HAP-1 (cell line): Measurements from ENCODE around the gene LENEP.

ENCODE experiments used
- DNase-seq, 2 experiments: peaks; one replicate each; pipeline ENCODE4 v3.0.0-alpha.2; 2016 to 2020; ENCODE audit warnings: low spot score in 2 of 2
- H3K27me3 ChIP-seq: fragments of 250-450 bp; sonication (Bioruptor Pico); 2 replicates; pipeline ENCODE4 v1.5.1; 2020; ENCODE audit warnings: low read depth, mild to moderate bottlenecking, moderate library complexity
- H3K36me3 ChIP-seq: fragments of 250-450 bp; sonication (Bioruptor Pico); replicated peaks from 2 replicates; pipeline ENCODE4 v1.5.1; 2020; ENCODE audit warnings: mild to moderate bottlenecking
- H3K4me1 ChIP-seq: fragments of 250-450 bp; sonication (Bioruptor Pico); 2 replicates; pipeline ENCODE4 v1.5.1; 2020; ENCODE audit warnings: mild to moderate bottlenecking
- H3K4me3 ChIP-seq: fragments of 250-450 bp; sonication (Bioruptor Pico); 2 replicates; pipeline ENCODE4 v1.5.1; 2020; ENCODE audit warnings: mild to moderate bottlenecking, moderate library complexity
- H3K9me3 ChIP-seq: fragments of 250-450 bp; sonication (Bioruptor Pico); 2 replicates; pipeline ENCODE4 v1.5.1; 2020; ENCODE audit warnings: mild to moderate bottlenecking, moderate library complexity
- in situ Hi-C: fragments of 300-500 bp; cut with MboI; formaldehyde crosslinking; loops from 3 replicates; pipeline ENCODE4 v1.14.3; 2020; ENCODE audit warnings: low sequenced_read_pairs, inconsistent platforms, mixed read lengths

Gene LENEP

DNA sequence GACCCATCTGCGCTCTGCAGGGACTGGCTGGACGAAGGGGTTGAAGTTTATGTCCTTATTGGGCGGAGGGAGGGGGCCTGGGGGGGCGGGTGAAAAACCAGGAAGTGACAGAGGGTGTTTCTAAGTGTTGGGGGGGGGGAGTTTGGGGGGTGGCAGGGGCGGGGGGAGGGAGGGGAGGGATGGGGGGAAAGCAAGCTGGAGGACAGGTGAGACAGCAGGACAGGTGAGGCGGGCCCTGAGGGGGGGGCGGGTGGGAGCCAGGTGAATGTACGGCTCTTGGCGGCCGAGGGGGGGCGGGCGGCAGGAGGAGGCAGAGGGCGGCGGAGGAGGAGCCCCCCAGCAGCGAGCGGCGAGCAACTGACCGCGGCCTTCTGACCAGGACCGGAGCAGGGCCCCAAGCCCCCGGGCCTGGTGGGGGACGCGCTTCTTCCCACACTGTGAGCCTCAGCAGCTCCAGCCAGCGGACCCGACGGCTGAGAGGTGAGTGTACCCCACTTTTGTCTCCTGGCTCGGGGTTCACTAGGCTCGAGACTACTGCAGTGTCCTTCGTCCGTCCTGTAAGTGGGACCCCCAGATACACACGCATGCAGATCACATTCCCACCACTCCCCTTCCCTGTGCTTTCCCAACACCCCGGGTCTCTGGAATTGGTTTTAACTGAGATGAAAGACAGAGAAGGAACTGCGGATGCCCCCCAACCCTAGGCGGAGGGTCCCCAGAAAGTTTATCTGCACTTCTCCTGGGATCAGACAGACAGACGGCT, 9.3 kb downstream of the LENEP start, which contains the start of gene ZBTB7B:
ZBTB7B (plus strand) TSS at position 339 of the 763 bp plus-strand sequence. CDS start 11,859 bp downstream, outside the sequence.
- peaks cover 20% of the 10 kb centered on the region for H3K4me1 ChIP-seq
- DNase-seq: peak in 1 of 2 experiments; percentile 47
- in situ Hi-C loops: no loop called here
- H3K27me3 ChIP-seq: no peaks in the 10 kb centered on the region
- peak within 1 kb of the TSS; percentile 77 for H3K4me3 ChIP-seq
- H3K36me3 ChIP-seq: no peaks in the 10 kb centered on the region; the same call in 1 of the 2 replicates
- no peaks in the 10 kb centered on the region for H3K9me3 ChIP-seq

DNA sequence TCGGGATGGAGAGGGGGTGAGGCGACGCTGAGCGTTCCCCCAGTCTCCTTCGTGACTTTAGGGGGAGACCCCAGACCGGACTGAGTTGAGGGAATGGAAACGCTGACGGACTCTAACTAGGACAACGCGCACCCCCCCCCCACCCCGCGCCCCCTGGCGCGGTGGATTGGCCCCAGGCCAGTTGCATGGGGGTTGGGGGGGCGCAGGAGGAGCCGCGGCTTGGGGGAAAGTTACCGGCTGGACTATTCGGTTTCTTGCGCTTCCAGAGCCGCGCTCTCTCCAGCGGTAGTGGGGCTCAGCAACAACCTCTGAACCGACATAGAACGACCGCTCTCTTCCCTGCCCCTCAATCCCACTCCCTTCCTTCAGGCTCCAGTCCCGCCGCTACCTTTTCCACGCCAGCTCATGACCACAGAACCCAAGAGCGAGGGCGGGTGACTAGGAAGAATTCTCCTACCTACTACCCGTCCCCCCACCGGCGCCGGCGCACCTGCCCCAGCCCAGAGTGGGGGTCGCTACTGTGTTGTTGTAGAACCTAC, 9.9 kb downstream of the LENEP start:
- Histone ChIP-seq H3K4me1 (peaks cover 20% of the 10 kb centered on the region), H3K9me3 (no peaks in the 10 kb centered on the region), H3K36me3 (no peaks in the 10 kb centered on the region; the same call in 1 of the 2 replicates), H3K4me3 (peak overlapping the region; percentile 77), H3K27me3 (no peaks in the 10 kb centered on the region)
- in situ Hi-C loops: no loop called here
- DNase-seq: peak in 1 of 2 experiments; percentile 52

DNA sequence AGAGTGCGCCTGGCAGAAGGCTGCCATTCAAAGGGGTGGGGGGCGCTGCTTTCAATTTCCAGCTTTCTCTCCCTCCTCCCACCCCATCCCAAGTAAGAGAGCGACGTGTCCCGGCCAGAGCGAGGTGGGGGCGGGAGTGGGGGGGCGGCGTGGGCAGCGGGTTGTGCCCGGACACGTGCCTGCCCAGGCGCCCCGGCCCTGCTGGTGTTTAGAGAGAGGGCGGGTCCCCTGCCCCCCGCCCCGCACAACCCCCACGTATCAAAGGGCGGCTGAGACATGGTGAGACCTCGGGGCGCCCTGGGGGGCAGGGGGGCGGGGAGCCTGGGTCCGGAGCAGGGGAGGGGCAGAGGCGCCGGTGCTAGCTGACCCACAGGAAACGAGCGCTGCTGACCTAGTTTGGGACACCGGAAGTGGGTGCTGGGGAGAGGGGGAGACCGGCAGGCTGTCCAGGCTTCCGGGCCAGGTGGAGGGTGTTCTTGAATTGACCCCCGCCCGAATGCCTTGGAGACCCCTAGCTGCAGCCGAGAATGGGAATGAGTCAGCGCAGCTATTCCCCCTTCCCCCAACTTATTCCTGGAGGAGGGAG, 10.5 kb downstream of the LENEP start:
- no peaks in the 10 kb centered on the region for H3K27me3 ChIP-seq
- peak overlapping the region; percentile 77 for H3K4me3 ChIP-seq
- H3K9me3 ChIP-seq: no peaks in the 10 kb centered on the region
- no peaks in the 10 kb centered on the region; the same call in 1 of the 2 replicates for H3K36me3 ChIP-seq
- peaks cover 18% of the 10 kb centered on the region for H3K4me1 ChIP-seq
- peak; percentile 33 to 72 for DNase-seq
- in situ Hi-C loops: no loop called here

DNA sequence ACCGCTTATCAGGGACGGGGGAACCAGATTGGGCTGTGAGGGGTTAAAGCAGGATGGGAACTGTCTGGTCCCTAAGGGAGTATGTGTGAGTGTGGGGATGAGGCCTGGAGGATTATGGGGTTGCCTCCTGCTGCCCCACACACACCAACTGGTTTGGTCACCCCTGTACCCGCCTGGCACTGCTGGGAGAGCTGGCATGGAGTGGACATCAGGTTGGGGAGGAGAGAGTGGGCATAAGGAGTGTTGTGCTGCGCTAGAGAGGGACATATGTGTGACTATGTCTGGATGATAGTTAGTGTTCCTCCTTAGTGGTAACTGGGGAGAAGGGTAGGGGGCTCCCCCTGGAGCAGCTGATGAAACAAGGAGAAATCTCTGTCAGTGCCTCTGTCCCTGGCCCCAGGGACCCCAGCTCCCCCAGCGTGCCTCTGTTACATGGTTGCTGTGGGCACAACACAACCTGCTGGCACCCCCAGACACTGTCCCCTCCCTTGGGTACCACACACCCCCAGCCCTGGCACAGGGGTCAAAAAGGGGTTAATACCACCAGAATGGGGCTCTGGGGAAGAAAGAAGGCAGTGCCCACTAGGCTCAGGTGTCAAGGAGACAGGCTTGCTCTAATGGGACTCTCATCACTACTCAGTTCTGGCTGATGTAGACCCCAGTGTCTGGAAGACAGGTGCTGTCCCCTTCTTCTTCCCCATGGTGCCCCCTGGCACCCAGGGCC, 11.1 kb downstream of the LENEP start:
- no peak for DNase-seq
- in situ Hi-C loops: no loop called here
- H3K4me1 ChIP-seq: peaks cover 13% of the 10 kb centered on the region
- no peaks in the 10 kb centered on the region for H3K27me3 ChIP-seq
- peak overlapping the region; percentile 77 for H3K4me3 ChIP-seq
- H3K36me3 ChIP-seq: no peaks in the 10 kb centered on the region; the same call in 1 of the 2 replicates
- no peaks in the 10 kb centered on the region for H3K9me3 ChIP-seq

DNA sequence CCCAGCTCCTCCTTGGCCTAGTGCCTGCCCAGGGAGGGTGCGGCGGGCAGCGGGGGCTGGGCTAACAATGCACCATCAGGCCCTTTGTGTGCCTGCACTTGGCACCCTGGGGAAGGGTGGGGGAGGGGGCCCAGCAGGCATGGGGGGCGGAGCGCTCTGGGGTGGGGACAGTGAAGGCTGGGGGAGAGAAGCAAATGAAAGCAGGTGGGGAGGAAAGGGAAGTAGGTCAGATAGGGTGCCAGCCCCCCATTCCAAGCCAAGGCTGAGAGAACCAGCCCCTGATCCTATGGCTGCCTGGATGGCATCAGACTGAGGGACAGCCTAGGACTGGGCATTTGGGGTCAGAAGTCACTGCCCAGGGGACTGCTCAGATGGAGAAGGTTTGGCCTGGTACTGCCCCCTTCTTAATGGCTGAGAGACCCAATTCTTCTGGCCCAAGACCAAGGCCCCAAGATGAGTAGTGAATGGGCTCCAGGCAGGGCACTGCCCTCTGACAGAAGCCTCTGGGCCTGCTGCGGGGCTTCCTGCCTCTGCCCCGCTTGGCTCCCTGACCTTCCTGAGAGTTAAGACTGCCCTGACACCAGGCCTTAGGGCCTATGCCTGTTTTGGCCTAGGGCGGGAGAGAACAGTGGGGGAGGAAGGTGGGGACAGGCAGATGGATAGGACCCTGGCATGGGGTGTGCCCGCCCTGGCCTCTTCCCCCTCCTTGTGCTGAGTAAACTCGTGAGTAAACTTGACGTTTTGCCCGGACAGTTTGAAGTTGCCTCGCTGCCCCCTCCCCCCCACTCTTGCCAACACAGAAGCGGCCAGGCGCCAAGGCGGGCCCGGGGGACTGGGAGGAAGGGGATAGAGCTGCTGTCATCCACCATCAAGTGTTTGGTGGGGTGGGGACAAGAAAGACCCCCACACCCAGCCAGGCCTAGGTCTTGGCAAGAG, 12.0 kb downstream of the LENEP start:
- in situ Hi-C loops: no loop called here
- Histone ChIP-seq H3K4me3 (no peak overlapping the region), H3K9me3 (no peaks in the 10 kb centered on the region), H3K27me3 (no peaks in the 10 kb centered on the region), H3K4me1 (peaks cover 7% of the 10 kb centered on the region), H3K36me3 (no peaks in the 10 kb centered on the region; the same call in 1 of the 2 replicates)
- DNase-seq: no peak

DNA sequence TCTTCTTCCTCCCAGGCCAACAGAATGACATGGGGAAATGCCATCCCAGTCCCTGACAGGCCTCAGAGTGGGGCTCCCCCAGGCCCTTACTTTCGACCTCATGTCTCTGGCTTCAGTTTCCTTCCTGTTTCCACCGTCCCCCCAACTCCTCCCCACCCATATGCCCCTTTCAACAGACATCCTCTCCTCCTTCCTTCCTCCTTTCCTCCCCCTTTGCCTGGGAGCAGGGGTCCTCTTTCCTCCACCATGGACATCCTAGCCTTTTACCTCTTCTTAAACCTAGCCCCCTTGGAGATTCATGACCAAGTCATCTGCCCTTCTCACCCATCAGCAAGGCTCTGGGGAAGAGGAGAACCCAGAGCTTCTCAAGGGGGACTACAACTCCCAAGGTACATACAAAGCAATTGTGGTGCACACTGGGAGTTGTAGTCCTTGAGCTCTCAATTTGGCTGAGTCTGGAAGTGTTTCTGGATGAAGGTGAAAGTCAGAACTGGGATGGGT, 13.3 kb downstream of the LENEP start:
- Histone ChIP-seq H3K36me3 (no peaks in the 10 kb centered on the region; the same call in 1 of the 2 replicates), H3K4me3 (no peak overlapping the region), H3K4me1 (peaks cover 6% of the 10 kb centered on the region), H3K9me3 (no peaks in the 10 kb centered on the region), H3K27me3 (no peaks in the 10 kb centered on the region)
- DNase-seq: peak in 1 of 2 experiments; percentile 29
- in situ Hi-C loops: no loop called here

DNA sequence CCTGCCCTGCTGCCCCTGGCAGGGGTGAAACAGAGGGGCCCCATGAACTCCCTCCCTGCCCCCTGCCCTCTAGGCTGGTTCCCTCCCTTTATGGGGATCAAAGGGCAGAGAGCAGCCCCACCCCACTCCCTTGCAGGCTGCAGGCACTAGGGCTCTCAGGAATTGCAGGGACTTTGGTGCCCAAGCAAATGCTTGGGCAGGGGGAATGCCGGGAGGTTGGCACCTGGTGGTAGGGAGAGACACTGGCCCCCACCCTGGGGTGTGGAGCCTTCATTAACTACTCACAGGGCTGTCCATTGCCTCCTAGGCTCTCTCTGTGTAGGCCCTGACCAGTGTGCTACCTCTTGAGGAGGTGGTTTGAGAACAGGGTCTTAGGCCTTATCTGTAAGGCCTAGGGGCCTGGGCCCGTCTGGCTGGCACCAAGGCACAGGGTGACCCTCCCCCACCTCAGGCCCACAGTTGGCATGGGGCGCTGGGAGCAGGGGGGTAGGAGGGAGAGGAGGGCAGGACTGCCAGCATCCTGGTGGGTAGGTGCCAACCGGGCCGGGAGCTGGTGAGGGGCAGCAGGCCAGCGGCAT, 14.0 kb downstream of the LENEP start:
- Histone ChIP-seq H3K4me3 (no peak overlapping the region), H3K27me3 (no peaks in the 10 kb centered on the region), H3K9me3 (no peaks in the 10 kb centered on the region), H3K4me1 (peaks cover 9% of the 10 kb centered on the region), H3K36me3 (no peaks in the 10 kb centered on the region; the same call in 1 of the 2 replicates)
- no peak for DNase-seq
- in situ Hi-C loops: no loop called here

DNA sequence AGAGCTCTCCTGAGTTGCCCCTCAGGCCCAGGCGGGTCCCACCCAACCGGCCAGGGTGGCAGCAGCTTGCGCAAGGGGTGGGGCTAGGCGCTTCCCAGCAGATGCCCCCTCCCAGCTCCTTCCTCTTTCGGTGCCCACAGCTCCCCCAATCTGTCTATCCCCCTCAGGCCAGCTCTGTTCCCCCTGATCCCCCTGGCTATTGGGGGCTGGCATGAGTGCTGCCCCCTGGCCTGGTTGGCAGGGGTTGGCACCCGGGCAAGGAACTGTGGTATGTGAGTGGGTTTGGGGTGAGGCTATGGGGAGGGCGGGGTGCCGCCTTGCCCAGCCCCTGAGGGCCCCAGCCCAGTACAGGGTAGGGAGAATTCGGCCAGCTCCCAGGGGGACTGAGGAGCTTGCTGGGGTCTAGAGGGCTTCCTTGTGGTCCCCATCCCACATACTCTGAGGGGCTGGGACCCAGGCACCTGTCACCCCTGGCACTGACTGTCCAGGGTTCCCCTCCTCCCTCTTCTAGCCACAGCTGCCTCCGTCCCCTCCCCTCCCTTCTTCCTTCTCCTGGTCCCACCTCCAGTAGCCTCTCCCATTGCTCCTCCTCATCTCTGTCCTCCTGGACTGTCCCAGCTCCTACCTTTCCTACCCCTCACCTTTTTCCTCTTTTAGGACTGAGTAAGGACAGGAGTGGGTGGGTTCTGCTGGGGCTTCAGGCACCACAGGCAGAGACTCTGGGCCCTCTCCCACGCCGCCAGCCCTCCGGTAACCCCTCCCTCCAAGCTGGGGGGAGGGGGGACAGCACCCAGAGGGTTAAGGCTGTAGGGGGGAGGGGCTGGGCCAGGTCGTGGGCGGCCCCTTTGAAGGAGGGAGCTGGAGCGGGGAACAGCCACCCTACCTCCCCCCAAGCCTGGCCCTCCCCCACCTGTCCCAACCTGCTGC, 14.9 kb downstream of the LENEP start:
- no peak for DNase-seq
- Histone ChIP-seq H3K9me3 (no peaks in the 10 kb centered on the region), H3K27me3 (no peaks in the 10 kb centered on the region), H3K36me3 (no peaks in the 10 kb centered on the region; the same call in 1 of the 2 replicates), H3K4me3 (no peak overlapping the region), H3K4me1 (peaks cover 9% of the 10 kb centered on the region)
- in situ Hi-C loops: no loop called here

DNA sequence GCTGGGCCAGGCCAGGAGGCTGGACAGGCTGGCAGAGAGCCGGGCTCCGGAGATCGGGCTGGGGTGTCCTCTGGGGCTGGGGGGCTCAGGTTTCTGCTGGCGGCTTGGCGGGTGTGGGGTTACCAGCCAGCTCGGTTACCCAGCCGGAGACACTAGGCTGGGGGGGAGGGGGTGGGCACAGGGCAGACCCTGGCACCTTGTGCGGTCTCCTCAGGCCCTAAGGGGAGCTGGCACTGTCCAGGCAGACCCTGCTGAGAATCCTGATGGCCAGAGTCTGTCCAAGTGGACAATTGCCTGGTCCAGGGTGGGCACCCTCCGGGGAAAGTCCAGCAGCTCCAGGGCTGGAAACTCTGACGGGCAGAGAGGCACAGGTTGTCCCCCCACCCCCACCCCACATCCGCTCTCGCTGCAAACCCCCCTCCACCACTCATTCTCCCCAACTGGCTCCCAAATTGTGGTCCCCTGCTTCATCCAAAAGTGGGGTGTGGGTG, 15.9 kb downstream of the LENEP start:
- Histone ChIP-seq H3K4me3 (no peak overlapping the region), H3K27me3 (no peaks in the 10 kb centered on the region), H3K9me3 (no peaks in the 10 kb centered on the region), H3K4me1 (peaks cover 7% of the 10 kb centered on the region), H3K36me3 (peaks cover 5% of the 10 kb centered on the region)
- in situ Hi-C loops: no loop called here
- no peak for DNase-seq

DNA sequence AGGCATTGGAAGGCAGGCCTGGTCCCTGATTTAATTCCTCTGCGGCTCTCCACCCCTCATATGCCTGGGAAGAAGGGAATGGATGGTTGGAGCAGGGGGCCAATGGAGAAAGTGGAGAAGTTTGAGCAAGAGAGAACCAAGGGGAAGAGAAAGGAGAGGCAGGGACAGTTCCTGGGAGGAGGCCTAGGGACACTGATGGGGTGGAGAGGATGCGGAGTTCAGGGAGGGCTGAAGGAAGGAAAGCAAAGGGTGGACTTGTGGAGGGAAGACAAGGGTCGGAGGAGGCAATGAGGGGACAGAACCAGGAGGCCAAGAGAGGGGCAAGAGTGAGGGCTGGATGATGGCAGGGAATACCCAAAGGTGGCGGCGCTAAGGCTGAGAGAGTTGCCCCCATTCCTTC, 16.4 kb downstream of the LENEP start:
- in situ Hi-C loops: no loop called here
- Histone ChIP-seq H3K9me3 (no peaks in the 10 kb centered on the region), H3K4me3 (no peak overlapping the region), H3K27me3 (no peaks in the 10 kb centered on the region), H3K36me3 (peaks cover 9% of the 10 kb centered on the region; the same call in 1 of the 2 replicates), H3K4me1 (peaks cover 4% of the 10 kb centered on the region)
- DNase-seq: no peak

DNA sequence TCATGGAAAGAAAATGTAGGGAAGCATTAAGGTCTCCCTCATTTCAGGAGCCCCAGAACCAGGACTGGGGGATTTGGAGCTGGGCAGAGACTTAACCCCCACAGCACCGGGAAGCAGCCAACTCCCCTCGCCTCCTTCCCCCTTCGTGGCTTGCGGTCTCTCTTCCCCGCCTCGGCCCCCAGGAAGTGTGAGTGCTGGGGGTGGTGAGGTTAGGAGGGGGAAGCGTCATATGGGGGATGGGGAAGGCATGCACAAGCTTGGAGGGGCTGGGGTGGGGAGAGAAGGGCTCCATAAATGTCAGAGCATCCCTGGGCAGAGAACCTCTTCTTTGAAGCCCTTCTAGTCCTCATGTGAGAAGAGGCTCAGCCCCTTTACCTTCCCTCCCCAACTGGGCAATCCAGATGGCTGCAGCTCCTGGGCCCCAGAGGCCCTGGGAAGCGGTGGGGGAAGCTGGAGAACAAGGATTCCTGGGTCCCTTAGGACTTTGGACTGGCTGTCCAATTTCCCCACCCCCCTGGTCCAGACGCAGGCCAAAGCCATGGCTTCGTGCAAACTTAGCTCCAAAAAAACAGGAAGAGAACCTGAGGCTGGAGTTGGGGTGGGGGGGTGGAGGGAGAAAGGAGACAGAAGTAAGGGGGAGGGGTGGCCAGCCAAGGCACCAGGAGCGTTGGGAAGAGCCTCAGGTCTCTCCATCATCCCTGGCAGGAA, 17.0 kb downstream of the LENEP start:
- H3K9me3 ChIP-seq: no peaks in the 10 kb centered on the region
- in situ Hi-C loops: no loop called here
- H3K36me3 ChIP-seq: peaks cover 15% of the 10 kb centered on the region; the same call in 1 of the 2 replicates
- no peak overlapping the region for H3K4me3 ChIP-seq
- no peaks in the 10 kb centered on the region for H3K27me3 ChIP-seq
- H3K4me1 ChIP-seq: peaks cover 4% of the 10 kb centered on the region; the same call in 1 of the 2 replicates
- DNase-seq: no peak
